Measurements from ENCODE around the gene MLLT10.

MLLT10 gene

GRCh38 chr10:21661087-21661486, 127.1 kb downstream of the MLLT10 start:
- no peak for TF ChIP-seq MYC (IDR thresholded peaks at IDR 0.05; ENCODE audit: low read depth, low read length)
- no peak for TF ChIP-seq CTCF (IDR thresholded peaks at IDR 0.05; ENCODE audit: low read depth, low read length)
- no peak for TF ChIP-seq POLR2A (IDR thresholded peaks at IDR 0.05; ENCODE audit: extremely low read depth, insufficient read length)
- TF ChIP-seq MAX (IDR thresholded peaks at IDR 0.05; ENCODE audit: low read depth, low read length): no peak
- DNase-seq (ENCODE audit: low read depth): no peak

GRCh38 chr10:21661935-21662334, 127.9 kb downstream of the MLLT10 start:
- TF ChIP-seq CTCF (IDR thresholded peaks at IDR 0.05; ENCODE audit: low read depth, low read length) (no peak), MYC (IDR thresholded peaks at IDR 0.05; ENCODE audit: low read depth, low read length) (no peak), MAX (IDR thresholded peaks at IDR 0.05; ENCODE audit: low read depth, low read length) (no peak), POLR2A (IDR thresholded peaks at IDR 0.05; ENCODE audit: extremely low read depth, insufficient read length) (no peak)
- DNase-seq (ENCODE audit: low read depth): no peak
- H3K4me3 ChIP-seq (ENCODE audit: low read depth, low read length): no peak overlapping the region

More at GRCh38 chr10:21661087-21661486, 127.1 kb downstream of the MLLT10 start:
- no peak overlapping the region for H3K4me3 ChIP-seq (ENCODE audit: low read depth, low read length)

- no peak for DNase-seq (ENCODE audit: low read depth)
- no peak overlapping the region for H3K4me3 ChIP-seq (ENCODE audit: low read depth, low read length)
- TF ChIP-seq POLR2A (IDR thresholded peaks at IDR 0.05; ENCODE audit: extremely low read depth, insufficient read length): no peak
- no peak for TF ChIP-seq MYC (IDR thresholded peaks at IDR 0.05; ENCODE audit: low read depth, low read length)
- TF ChIP-seq MAX (IDR thresholded peaks at IDR 0.05; ENCODE audit: low read depth, low read length): no peak
- TF ChIP-seq CTCF (IDR thresholded peaks at IDR 0.05; ENCODE audit: low read depth, low read length): no peak
Measured at GRCh38 chr10:21662635-21663034, 128.6 kb downstream of the MLLT10 start.

GRCh38 chr10:21668831-21669230, 134.8 kb downstream of the MLLT10 start:
- TF ChIP-seq MYC (IDR thresholded peaks at IDR 0.05; ENCODE audit: low read depth, low read length) (no peak), CTCF (IDR thresholded peaks at IDR 0.05; ENCODE audit: low read depth, low read length) (no peak), MAX (IDR thresholded peaks at IDR 0.05; ENCODE audit: low read depth, low read length) (no peak), POLR2A (IDR thresholded peaks at IDR 0.05; ENCODE audit: extremely low read depth, insufficient read length) (no peak)
- no peak for DNase-seq (ENCODE audit: low read depth)

GRCh38 chr10:21670391-21670790, 136.4 kb downstream of the MLLT10 start:
- TF ChIP-seq CTCF (IDR thresholded peaks at IDR 0.05; ENCODE audit: low read depth, low read length) (no peak), POLR2A (IDR thresholded peaks at IDR 0.05; ENCODE audit: extremely low read depth, insufficient read length) (no peak), MAX (IDR thresholded peaks at IDR 0.05; ENCODE audit: low read depth, low read length) (no peak), MYC (IDR thresholded peaks at IDR 0.05; ENCODE audit: low read depth, low read length) (no peak)
- no peak overlapping the region for H3K4me3 ChIP-seq (ENCODE audit: low read depth, low read length)
- no peak for DNase-seq (ENCODE audit: low read depth)

More at GRCh38 chr10:21668831-21669230, 134.8 kb downstream of the MLLT10 start:
- H3K4me3 ChIP-seq (ENCODE audit: low read depth, low read length): no peak overlapping the region

Data from NB4 (cell line).